Activated CD4-positive, alpha-beta T cell treated with anti-CD3 and anti-CD28 coated beads, Interleukin-2, amount 50 U/mL, for 1 hour (primary cell): ENCODE data around the gene SNX18.

Experiments
- DNase-seq: peaks from one replicate; pipeline ENCODE4 v3.0.0-alpha.2; 2020

SNX18 gene

GRCh38 chr5:54544044-54544443, 26.5 kb downstream of the SNX18 start:
- no peak for DNase-seq

- DNase-seq, result no peak
Observed at GRCh38 chr5:54545796-54546195, 28.2 kb downstream of the SNX18 start.

GRCh38 chr5:54547711-54548250, 30.2 kb downstream of the SNX18 start:
- DNase-seq, result no peak

GRCh38 chr5:54548565-54548964, 31.0 kb downstream of the SNX18 start:
- DNase-seq, result no peak

- no peak for DNase-seq
Observed at GRCh38 chr5:54551292-54551691, 33.7 kb downstream of the SNX18 start.

GRCh38 chr5:54551926-54552325, 34.4 kb downstream of the SNX18 start:
- DNase-seq, result no peak

- DNase-seq, result no peak
Observed at GRCh38 chr5:54552446-54552845, 34.9 kb downstream of the SNX18 start.

GRCh38 chr5:54553659-54554207, 36.2 kb downstream of the SNX18 start:
- DNase-seq, result no peak

- DNase-seq, result no peak
Observed at GRCh38 chr5:54556141-54556540, 38.6 kb downstream of the SNX18 start.

- DNase-seq, result no peak
Observed at GRCh38 chr5:54558362-54558761, 40.8 kb downstream of the SNX18 start.

- DNase-seq, result no peak
Observed at GRCh38 chr5:54561651-54562050, 44.1 kb downstream of the SNX18 start.

- DNase-seq, result no peak
Observed at GRCh38 chr5:54563083-54563761, 45.7 kb downstream of the SNX18 start.

- DNase-seq, result no peak
Observed at GRCh38 chr5:54567996-54568395, 50.4 kb downstream of the SNX18 start.

- no peak for DNase-seq
Observed at GRCh38 chr5:54570916-54571315, 53.4 kb downstream of the SNX18 start.

GRCh38 chr5:54571462-54571861, 53.9 kb downstream of the SNX18 start:
- DNase-seq, result no peak

- DNase-seq, result no peak
Observed at GRCh38 chr5:54573812-54574489, 56.4 kb downstream of the SNX18 start.

- DNase-seq, result no peak
Observed at GRCh38 chr5:54577528-54577927, 60.0 kb downstream of the SNX18 start.

- no peak for DNase-seq
Observed at GRCh38 chr5:54577937-54578653, 60.5 kb downstream of the SNX18 start.

- DNase-seq, result no peak
Observed at GRCh38 chr5:54579591-54580295, 62.2 kb downstream of the SNX18 start.

GRCh38 chr5:54580997-54581811, 63.6 kb downstream of the SNX18 start:
- no peak for DNase-seq

- no peak for DNase-seq
Observed at GRCh38 chr5:54581831-54582548, 64.4 kb downstream of the SNX18 start.
